ENCODE data around the gene RAB40B.
A peak's percentile ranks its signal among the peaks of the same experiment; 100 is the strongest.

The RAB40B gene

GRCh38 chr17:82648742-82649331 lies 49.7 kb downstream of the RAB40B start:
- TF ChIP-seq POLR2A (IDR thresholded peaks at IDR 0.05; ENCODE audit: low read length) (no peak), GATA1 (IDR thresholded peaks at IDR 0.05; ENCODE audit: low read depth, low read length) (no peak)
- peak in 1 of 2 experiments; percentile 72 for DNase-seq

- TF ChIP-seq POLR2A (IDR thresholded peaks at IDR 0.05; ENCODE audit: low read length) (peak; percentile 77), GATA1 (IDR thresholded peaks at IDR 0.05; ENCODE audit: low read depth, low read length) (no peak)
- DNase-seq, result peak; percentile 93 to 97
These were observed 50.3 kb downstream of the RAB40B start, which contains the start of gene WDR45B for GRCh38 chr17:82648165-82648668. Gene WDR45B (minus strand): TSS chr17:82648444. CDS start chr17:82648340, 104 bp downstream.

GRCh38 chr17:82647593-82648164 lies 50.8 kb downstream of the RAB40B start:
- no peak for TF ChIP-seq POLR2A (IDR thresholded peaks at IDR 0.05; ENCODE audit: low read length)
- no peak for TF ChIP-seq GATA1 (IDR thresholded peaks at IDR 0.05; ENCODE audit: low read depth, low read length)
- DNase-seq, result peak; percentile 42 to 54

- DNase-seq, result no peak
- TF ChIP-seq POLR2A (IDR thresholded peaks at IDR 0.05; ENCODE audit: low read length) (no peak), GATA1 (IDR thresholded peaks at IDR 0.05; ENCODE audit: low read depth, low read length) (no peak)
These were observed 53.0 kb downstream of the RAB40B start for GRCh38 chr17:82645516-82645915.

GRCh38 chr17:82644148-82644547 lies 54.4 kb downstream of the RAB40B start:
- DNase-seq, result no peak
- no peak for TF ChIP-seq POLR2A (IDR thresholded peaks at IDR 0.05; ENCODE audit: low read length)
- TF ChIP-seq GATA1 (IDR thresholded peaks at IDR 0.05; ENCODE audit: low read depth, low read length), result no peak

GRCh38 chr17:82642022-82642421 lies 56.5 kb downstream of the RAB40B start:
- no peak for TF ChIP-seq POLR2A (IDR thresholded peaks at IDR 0.05; ENCODE audit: low read length)
- TF ChIP-seq GATA1 (IDR thresholded peaks at IDR 0.05; ENCODE audit: low read depth, low read length), result no peak
- no peak for DNase-seq

GRCh38 chr17:82640036-82640435 lies 58.5 kb downstream of the RAB40B start:
- no peak for DNase-seq
- TF ChIP-seq GATA1 (IDR thresholded peaks at IDR 0.05; ENCODE audit: low read depth, low read length) (no peak), POLR2A (IDR thresholded peaks at IDR 0.05; ENCODE audit: low read length) (no peak)

- DNase-seq, result no peak
- TF ChIP-seq GATA1 (IDR thresholded peaks at IDR 0.05; ENCODE audit: low read depth, low read length), result no peak
- TF ChIP-seq POLR2A (IDR thresholded peaks at IDR 0.05; ENCODE audit: low read length), result no peak
These were observed 58.9 kb downstream of the RAB40B start for GRCh38 chr17:82639628-82640027.

- no peak for DNase-seq
- TF ChIP-seq GATA1 (IDR thresholded peaks at IDR 0.05; ENCODE audit: low read depth, low read length) (no peak), POLR2A (IDR thresholded peaks at IDR 0.05; ENCODE audit: low read length) (no peak)
These were observed 60.2 kb downstream of the RAB40B start for GRCh38 chr17:82638183-82638773.

GRCh38 chr17:82636626-82637598 lies 61.6 kb downstream of the RAB40B start:
- TF ChIP-seq POLR2A (IDR thresholded peaks at IDR 0.05; ENCODE audit: low read length) (no peak), GATA1 (IDR thresholded peaks at IDR 0.05; ENCODE audit: low read depth, low read length) (no peak)
- DNase-seq, result no peak

GRCh38 chr17:82633343-82633742 lies 65.2 kb downstream of the RAB40B start:
- TF ChIP-seq POLR2A (IDR thresholded peaks at IDR 0.05; ENCODE audit: low read length) (no peak), GATA1 (IDR thresholded peaks at IDR 0.05; ENCODE audit: low read depth, low read length) (no peak)
- DNase-seq, result no peak

GRCh38 chr17:82632451-82632850 lies 66.0 kb downstream of the RAB40B start:
- TF ChIP-seq POLR2A (IDR thresholded peaks at IDR 0.05; ENCODE audit: low read length) (no peak), GATA1 (IDR thresholded peaks at IDR 0.05; ENCODE audit: low read depth, low read length) (no peak)
- DNase-seq, result no peak

GRCh38 chr17:82631544-82631943 lies 67.0 kb downstream of the RAB40B start:
- DNase-seq, result no peak
- TF ChIP-seq POLR2A (IDR thresholded peaks at IDR 0.05; ENCODE audit: low read length) (no peak), GATA1 (IDR thresholded peaks at IDR 0.05; ENCODE audit: low read depth, low read length) (no peak)

GRCh38 chr17:82630212-82630611 lies 68.3 kb downstream of the RAB40B start:
- TF ChIP-seq POLR2A (IDR thresholded peaks at IDR 0.05; ENCODE audit: low read length) (no peak), GATA1 (IDR thresholded peaks at IDR 0.05; ENCODE audit: low read depth, low read length) (no peak)
- DNase-seq, result no peak

Data from erythroblast (primary cell).